OCI-LY1 (cell line): ENCODE results near the gene TMEM109.

Experiments used
- H2AFZ ChIP-seq: fragments of 200-600 bp; sonication (generic), shearing (Covaris generic); 2 replicates; pipeline ENCODE4 v1.6.0; 2014; ENCODE audit warnings: antibody characterized with exemption, mild to moderate bottlenecking, low read length
- H3F3A ChIP-seq: fragments of 200-600 bp; sonication (generic), shearing (Covaris generic); 2 replicates; pipeline ENCODE4 v1.6.0; 2014; ENCODE audit warnings: mild to moderate bottlenecking, antibody characterized with exemption, low read length, moderate library complexity; ENCODE audit not compliant: insufficient read depth
- H3K27ac ChIP-seq: fragments of 200-600 bp; sonication (generic); 2 replicates; pipeline ENCODE4 v1.5.1; 2014; ENCODE audit warnings: low read length, mixed run types, mild to moderate bottlenecking, low read depth; ENCODE audit not compliant: poor library complexity, severe bottlenecking
- H3K27me3 ChIP-seq: fragments of 200-600 bp; sonication (generic); 2 replicates; pipeline ENCODE4 v1.6.0; 2014; ENCODE audit warnings: antibody characterized with exemption, mild to moderate bottlenecking, low read length, moderate library complexity; ENCODE audit not compliant: insufficient read depth
- H3K36me3 ChIP-seq: fragments of 200-600 bp; sonication (generic); 2 replicates; pipeline ENCODE4 v1.6.1; 2014; ENCODE audit warnings: mild to moderate bottlenecking, antibody characterized with exemption, low read length, moderate library complexity, mixed read lengths; ENCODE audit not compliant: insufficient read depth
- H3K4me1 ChIP-seq: fragments of 200-600 bp; sonication (generic); 2 replicates; pipeline ENCODE4 v1.5.1; 2014; ENCODE audit warnings: mild to moderate bottlenecking, low read length, moderate library complexity; ENCODE audit not compliant: insufficient read depth, severe bottlenecking
- H3K4me2 ChIP-seq: fragments of 200-600 bp; sonication (generic), shearing (Covaris generic); 2 replicates; pipeline ENCODE4 v1.6.1; 2014; ENCODE audit warnings: low read length
- H3K4me3 ChIP-seq: fragments of 200-600 bp; sonication (generic); 2 replicates; pipeline ENCODE4 v1.5.1; 2014; ENCODE audit warnings: low read length, low read depth, mild to moderate bottlenecking, mixed read lengths; ENCODE audit not compliant: poor library complexity, severe bottlenecking
- H3K79me2 ChIP-seq: fragments of 200-600 bp; shearing (Covaris generic); 2 replicates; pipeline ENCODE4 v1.6.1; 2016; ENCODE audit warnings: mixed run types, low read length, mixed read lengths; ENCODE audit not compliant: insufficient read depth
- H3K9ac ChIP-seq: fragments of 200-600 bp; sonication (generic), shearing (Covaris generic); 2 replicates; pipeline ENCODE4 v1.6.1; 2014; ENCODE audit warnings: mild to moderate bottlenecking, low read length, mixed read lengths
- H3K9me2 ChIP-seq: fragments of 200-600 bp; sonication (generic), shearing (Covaris generic); 2 replicates; pipeline ENCODE4 v1.6.1; 2014; ENCODE audit warnings: low read depth, mild to moderate bottlenecking, low read length, mixed read lengths
- H3K9me3 ChIP-seq: fragments of 200-600 bp; shearing (Covaris generic); 2 replicates; pipeline ENCODE4 v1.6.1; 2014; ENCODE audit warnings: low read length, mixed read lengths
- H4K20me1 ChIP-seq: fragments of 200-600 bp; sonication (generic), shearing (Covaris generic); 2 replicates; pipeline ENCODE4 v1.6.0; 2016; ENCODE audit warnings: mild to moderate bottlenecking, low read length; ENCODE audit not compliant: insufficient read depth
- EZH2 ChIP-seq: fragments of 200-600 bp; sonication (generic), shearing (Covaris generic); IDR thresholded peaks from 2 replicates; pipeline ENCODE4 v1.8.0; 2017; ENCODE audit warnings: borderline replicate concordance, mixed run types, mild to moderate bottlenecking, antibody characterized with exemption, low read length, moderate library complexity, mixed read lengths
- TF ChIP-seq, protein P1 (sequence below): fragments of 200-600 bp; sonication (generic), shearing (Covaris generic); IDR thresholded peaks from 2 replicates; pipeline ENCODE4 v1.5.1; 2017; ENCODE audit warnings: mild to moderate bottlenecking, antibody characterized with exemption, low read length, moderate library complexity, mixed read lengths

Gene TMEM109

GRCh38 chr11:60910281-60910687 is 3.7 kb upstream of the TMEM109 start:
- no peaks in the 10 kb centered on the region for H3K9me3 ChIP-seq
- no peak overlapping the region for H3K4me2 ChIP-seq
- H2AFZ ChIP-seq, result no peak overlapping the region
- H3K9me2 ChIP-seq, result no peaks in the 10 kb centered on the region
- no peak overlapping the region for H3K9ac ChIP-seq
- H3K79me2 ChIP-seq, result peaks cover 10% of the 10 kb centered on the region
- H3K4me3 ChIP-seq, result no peak overlapping the region
- no peaks in the 10 kb centered on the region for H3K27me3 ChIP-seq
- H3F3A ChIP-seq, result 0 out of 2 replicates have a peak, but pooled peaks cover 3% of the 10 kb centered on the region
- H3K27ac ChIP-seq, result peak overlapping the region; percentile 62
- H3K36me3 ChIP-seq, result peaks cover 1% of the 10 kb centered on the region
- no peaks in the 10 kb centered on the region for H4K20me1 ChIP-seq
- peaks cover 49% of the 10 kb centered on the region for H3K4me1 ChIP-seq
- TF ChIP-seq EZH2, result no peak
- TF ChIP-seq, protein P1, sequence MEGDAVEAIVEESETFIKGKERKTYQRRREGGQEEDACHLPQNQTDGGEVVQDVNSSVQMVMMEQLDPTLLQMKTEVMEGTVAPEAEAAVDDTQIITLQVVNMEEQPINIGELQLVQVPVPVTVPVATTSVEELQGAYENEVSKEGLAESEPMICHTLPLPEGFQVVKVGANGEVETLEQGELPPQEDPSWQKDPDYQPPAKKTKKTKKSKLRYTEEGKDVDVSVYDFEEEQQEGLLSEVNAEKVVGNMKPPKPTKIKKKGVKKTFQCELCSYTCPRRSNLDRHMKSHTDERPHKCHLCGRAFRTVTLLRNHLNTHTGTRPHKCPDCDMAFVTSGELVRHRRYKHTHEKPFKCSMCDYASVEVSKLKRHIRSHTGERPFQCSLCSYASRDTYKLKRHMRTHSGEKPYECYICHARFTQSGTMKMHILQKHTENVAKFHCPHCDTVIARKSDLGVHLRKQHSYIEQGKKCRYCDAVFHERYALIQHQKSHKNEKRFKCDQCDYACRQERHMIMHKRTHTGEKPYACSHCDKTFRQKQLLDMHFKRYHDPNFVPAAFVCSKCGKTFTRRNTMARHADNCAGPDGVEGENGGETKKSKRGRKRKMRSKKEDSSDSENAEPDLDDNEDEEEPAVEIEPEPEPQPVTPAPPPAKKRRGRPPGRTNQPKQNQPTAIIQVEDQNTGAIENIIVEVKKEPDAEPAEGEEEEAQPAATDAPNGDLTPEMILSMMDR, result no peak

DNA sequence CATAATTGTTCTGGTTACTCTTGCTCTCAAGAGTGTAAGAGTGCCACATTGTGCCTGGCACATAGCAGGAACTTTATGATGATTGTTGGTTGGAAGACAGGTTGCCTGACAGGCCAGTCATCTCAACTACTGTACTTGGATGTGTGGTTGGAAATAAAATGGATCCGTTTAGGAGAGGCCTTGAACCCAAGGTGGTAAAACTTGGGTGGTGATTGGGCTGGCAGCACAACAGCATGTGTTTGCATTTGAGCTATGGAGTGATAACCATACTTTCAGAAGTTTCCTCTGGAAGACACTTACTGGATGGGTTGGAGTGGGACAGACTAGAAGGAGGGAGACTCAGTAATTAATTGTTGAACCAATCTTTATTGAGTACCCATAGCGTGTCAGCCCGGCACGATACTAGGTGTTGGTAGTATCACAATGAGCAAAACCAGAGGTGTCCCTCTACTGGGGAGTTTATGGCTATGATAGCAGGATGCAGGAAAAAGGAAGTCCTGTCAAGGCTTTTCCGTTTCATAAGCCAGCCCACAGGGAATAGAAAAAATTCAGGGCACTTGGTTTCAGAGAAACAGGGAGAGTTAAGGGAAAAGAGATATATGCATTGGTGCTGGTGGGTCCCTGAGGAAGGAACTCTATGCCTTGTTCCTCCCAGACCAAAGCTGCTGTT is 3.1 kb upstream of the TMEM109 start:
- no peak overlapping the region for H3K4me3 ChIP-seq
- H3K79me2 ChIP-seq, result peaks cover 7% of the 10 kb centered on the region
- no peaks in the 10 kb centered on the region for H3K9me3 ChIP-seq
- peak overlapping the region; percentile 62 for H3K27ac ChIP-seq
- no peaks in the 10 kb centered on the region for H3K27me3 ChIP-seq
- 0 out of 2 replicates have a peak, but pooled peaks cover 3% of the 10 kb centered on the region for H3F3A ChIP-seq
- no peak overlapping the region for H3K9ac ChIP-seq
- no peak overlapping the region for H3K4me2 ChIP-seq
- no peaks in the 10 kb centered on the region for H3K9me2 ChIP-seq
- H3K4me1 ChIP-seq, result peaks cover 50% of the 10 kb centered on the region
- H2AFZ ChIP-seq, result no peak overlapping the region
- H4K20me1 ChIP-seq, result no peaks in the 10 kb centered on the region
- TF ChIP-seq, protein P1, result no peak
- TF ChIP-seq EZH2, result no peak
- H3K36me3 ChIP-seq, result no peaks in the 10 kb centered on the region; the same call in 1 of the 2 replicates

- TF ChIP-seq, protein P1, result no peak
- no peak for TF ChIP-seq EZH2
- no peak overlapping the region for H3K27ac ChIP-seq
Observed at GRCh38 chr11:60912223-60912850, 1.6 kb upstream of the TMEM109 start.

More at GRCh38 chr11:60912223-60912850, 1.6 kb upstream of the TMEM109 start:
- H3K9me3 ChIP-seq, result no peaks in the 10 kb centered on the region
- H3K4me3 ChIP-seq, result no peak overlapping the region
- H3K36me3 ChIP-seq, result peaks cover 9% of the 10 kb centered on the region
- no peaks in the 10 kb centered on the region for H3K27me3 ChIP-seq
- peaks cover 45% of the 10 kb centered on the region for H3K4me1 ChIP-seq
- no peak overlapping the region for H3K9ac ChIP-seq
- no peaks in the 10 kb centered on the region for H4K20me1 ChIP-seq
- H2AFZ ChIP-seq, result no peak overlapping the region
- peaks cover 10% of the 10 kb centered on the region; the same call in 1 of the 2 replicates for H3K79me2 ChIP-seq
- no peak overlapping the region for H3K4me2 ChIP-seq
- H3K9me2 ChIP-seq, result no peaks in the 10 kb centered on the region
- 0 out of 2 replicates have a peak, but pooled peaks cover 3% of the 10 kb centered on the region for H3F3A ChIP-seq
